Ovary (tissue), 3 donors: ENCODE results near the gene CSNK1G1.

Source experiments
- CTCF ChIP-seq, 3 donors: fragments of 450-650 bp in 2 of 3; fragments of 200-600 bp in 1 of 3; IDR thresholded peaks; one replicate each; pipeline versions ENCODE4 v1.5.1 to v1.8.0; 2016 to 2022; ENCODE audit warnings: antibody characterized with exemption in 3 of 3, mild to moderate bottlenecking in 1 of 3
- EP300 ChIP-seq: sonication (generic); formaldehyde crosslinking; IDR thresholded peaks from one replicate; pipeline ENCODE4 v1.6.1; 2017; ENCODE audit warnings: antibody characterized with exemption
- POLR2A ChIP-seq: fragments of 450-650 bp; IDR thresholded peaks from one replicate; pipeline ENCODE4 v1.6.1; 2017; ENCODE audit warnings: antibody characterized with exemption, mild to moderate bottlenecking, moderate library complexity
- donor health status: DM: no; HTN: no; CAD: no.

GRCh38 chr15:64158363-64159134, 197.4 kb downstream of the CSNK1G1 start:
- TF ChIP-seq POLR2A (no peak), CTCF (IDR thresholded peaks at IDR 0.05) (no peak), EP300 (no peak)
